H9 (cell line): ENCODE measurements around the gene ENKD1. TPM values are rescaled to one million over a fixed set of nuclear protein-coding genes. Genes with fewer than 3 reads are reported as not detected.

Experiments used
- DNase-seq: peaks from one replicate; pipeline ENCODE4 v3.0.0-alpha.2; 2017
- H2AFZ ChIP-seq: one replicate; pipeline ENCODE4 v1.6.1; 2013; ENCODE audit warnings: mild to moderate bottlenecking, low read length, control low read depth, moderate library complexity
- H2AK5ac ChIP-seq: 2 replicates; pipeline ENCODE4 v1.6.1; 2013; ENCODE audit warnings: low read length, control low read depth, mixed read lengths; ENCODE audit not compliant: insufficient read length
- H2BK120ac ChIP-seq: one replicate; pipeline ENCODE4 v1.6.1; 2013; ENCODE audit warnings: low read depth, mild to moderate bottlenecking, low read length, control low read depth, inconsistent platforms; ENCODE audit not compliant: poor library complexity, severe bottlenecking
- H2BK12ac ChIP-seq: 2 replicates; pipeline ENCODE4 v1.6.1; 2013; ENCODE audit warnings: low read length, control low read depth, mixed read lengths, low read depth; ENCODE audit not compliant: insufficient read length
- H2BK15ac ChIP-seq: 2 replicates; pipeline ENCODE4 v1.6.1; 2013; ENCODE audit warnings: low read depth, low read length, control low read depth
- H2BK20ac ChIP-seq: one replicate; pipeline ENCODE4 v1.6.1; 2013; ENCODE audit warnings: low read depth, mild to moderate bottlenecking, low read length, control low read depth, inconsistent platforms; ENCODE audit not compliant: poor library complexity, severe bottlenecking
- H2BK5ac ChIP-seq: 2 replicates; pipeline ENCODE4 v1.6.1; 2013; ENCODE audit warnings: low read length, control low read depth, mixed read lengths; ENCODE audit not compliant: insufficient read length
- H3K14ac ChIP-seq: 2 replicates; pipeline ENCODE4 v1.6.1; 2013; ENCODE audit warnings: low read length, control low read depth; ENCODE audit not compliant: insufficient read depth
- H3K18ac ChIP-seq: 2 replicates; pipeline ENCODE4 v1.6.1; 2013; ENCODE audit warnings: low read depth, mild to moderate bottlenecking, mixed read lengths, low read length, control low read depth; ENCODE audit not compliant: insufficient read length
- H3K23ac ChIP-seq: 2 replicates; pipeline ENCODE4 v1.6.1; 2013; ENCODE audit warnings: low read length, control low read depth, mixed read lengths, low read depth; ENCODE audit not compliant: insufficient read length
- H3K23me2 ChIP-seq: 2 replicates; pipeline ENCODE4 v1.6.1; 2013; ENCODE audit warnings: low read depth, mild to moderate bottlenecking, mixed read lengths, low read length, control low read depth; ENCODE audit not compliant: insufficient read length, poor library complexity, severe bottlenecking
- H3K27ac ChIP-seq: 2 replicates; pipeline ENCODE4 v1.5.1; 2013; ENCODE audit warnings: low read length, control low read depth, mixed read lengths, low read depth; ENCODE audit not compliant: insufficient read length
- H3K27me3 ChIP-seq: 2 replicates; pipeline ENCODE4 v1.6.1; 2013; ENCODE audit warnings: low read length, control low read depth, inconsistent platforms; ENCODE audit not compliant: insufficient read depth
- H3K4ac ChIP-seq: 2 replicates; pipeline ENCODE4 v1.6.1; 2013; ENCODE audit warnings: low read depth, mild to moderate bottlenecking, control low read depth, inconsistent platforms, low read length, moderate library complexity
- H3K4me1 ChIP-seq: 2 replicates; pipeline ENCODE4 v1.6.1; 2013; ENCODE audit warnings: low read length, control low read depth, inconsistent platforms; ENCODE audit not compliant: insufficient read depth
- H3K4me2 ChIP-seq: 2 replicates; pipeline ENCODE4 v1.6.1; 2013; ENCODE audit warnings: low read length, control low read depth, mixed read lengths; ENCODE audit not compliant: insufficient read length, insufficient read depth
- H3K56ac ChIP-seq: 2 replicates; pipeline ENCODE4 v1.6.1; 2013; ENCODE audit warnings: low read depth, mild to moderate bottlenecking, mixed read lengths, low read length, control low read depth; ENCODE audit not compliant: insufficient read length
- H3K79me1 ChIP-seq: 2 replicates; pipeline ENCODE4 v1.6.1; 2013; ENCODE audit warnings: low read depth, mild to moderate bottlenecking, moderate library complexity, low read length, control low read depth, inconsistent platforms; ENCODE audit not compliant: insufficient read depth, poor library complexity, severe bottlenecking
- H3K79me2 ChIP-seq: 2 replicates; pipeline ENCODE4 v1.6.1; 2013; ENCODE audit warnings: low read length, control low read depth, inconsistent platforms; ENCODE audit not compliant: insufficient read depth
- H3K9ac ChIP-seq: 2 replicates; pipeline ENCODE4 v1.6.1; 2013; ENCODE audit warnings: low read length, control low read depth, mixed read lengths; ENCODE audit not compliant: insufficient read length; ENCODE audit errors: extremely low read depth
- H3K9me3 ChIP-seq: one replicate; pipeline ENCODE4 v1.6.1; 2013; ENCODE audit warnings: low read depth, low read length, inconsistent platforms; ENCODE audit not compliant: control insufficient read depth
- H3T11ph ChIP-seq: one replicate; pipeline ENCODE4 v1.6.1; 2013; ENCODE audit warnings: mild to moderate bottlenecking, low read length, control low read depth, inconsistent platforms
- H4K20me1 ChIP-seq: one replicate; pipeline ENCODE4 v1.6.1; 2013; ENCODE audit not compliant: control insufficient read depth, insufficient read length, insufficient read depth
- H4K5ac ChIP-seq: 2 replicates; pipeline ENCODE4 v1.6.1; 2013; ENCODE audit warnings: low read depth, mild to moderate bottlenecking, mixed read lengths, low read length, control low read depth; ENCODE audit not compliant: insufficient read length
- H4K8ac ChIP-seq: replicated peaks from 2 replicates; pipeline ENCODE4 v1.6.1; 2013; ENCODE audit warnings: low read length, control low read depth, mixed read lengths, low read depth; ENCODE audit not compliant: insufficient read length
- H4K91ac ChIP-seq: 2 replicates; pipeline ENCODE4 v1.6.1; 2013; ENCODE audit warnings: low read depth, mild to moderate bottlenecking, moderate library complexity, mixed read lengths, low read length, control low read depth; ENCODE audit not compliant: insufficient read length
- H3K27ac Mint-ChIP-seq, 3 experiments: 2 replicates in 2 of 3; 3 replicates in 1 of 3; pipeline ENCODE4 v1.8.0; 2020 to 2021; ENCODE audit warnings: mixed read lengths in 3 of 3, mild to moderate bottlenecking in 1 of 3, moderate library complexity in 1 of 3
- H3K27me3 Mint-ChIP-seq: 2 replicates; pipeline ENCODE4 v1.8.0; 2021; ENCODE audit warnings: low read depth, mild to moderate bottlenecking, moderate library complexity, mixed read lengths
- H3K36me3 Mint-ChIP-seq, 3 experiments: 2 replicates in 2 of 3; 3 replicates in 1 of 3; pipeline ENCODE4 v1.8.0; 2020 to 2021; ENCODE audit warnings: low read depth in 3 of 3, mixed read lengths in 3 of 3; ENCODE audit not compliant: insufficient read depth in 1 of 3
- H3K4me1 Mint-ChIP-seq, 2 experiments: 2 replicates each; pipeline ENCODE4 v1.8.0; 2020; ENCODE audit warnings: mixed read lengths in 2 of 2
- H3K4me3 Mint-ChIP-seq, 2 experiments: 2 replicates in 1 of 2; 3 replicates in 1 of 2; pipeline ENCODE4 v1.8.0; 2020 to 2021; ENCODE audit warnings: mild to moderate bottlenecking in 2 of 2, mixed read lengths in 2 of 2, moderate library complexity in 1 of 2
- H3K9me3 Mint-ChIP-seq, 2 experiments: 2 replicates in 1 of 2; 3 replicates in 1 of 2; pipeline ENCODE4 v1.8.0; 2020; ENCODE audit warnings: mild to moderate bottlenecking in 2 of 2, mixed read lengths in 2 of 2, moderate library complexity in 1 of 2
- WGBS: extraction: QIAGEN DNeasy Blood & Tissue Kit; methylation state at CpG from one replicate; pipeline ENCODE4 v1.1.7; 2013; ENCODE audit warnings: missing lambda C conversion rate, low lambda C conversion rate, mixed read lengths; ENCODE audit not compliant: insufficient read length; ENCODE audit errors: extremely low coverage; 5-methylcytosine and 5-hydroxymethylcytosine counted together
- total RNA-seq: library from RNA; stranded (reverse); gene quantifications from 2 replicates; pipeline ENCODE4 v1.2.1, GENCODE V29; 2021
- TF ChIP-seq, protein P1 (sequence below): fragments of 200-600 bp; sonication (generic); conservative IDR thresholded peaks from 3 replicates; pipeline ENCODE4 v1.8.0; 2021; ENCODE audit warnings: antibody characterized with exemption, mild to moderate bottlenecking

ENKD1 gene
- total RNA-seq, 1 experiment from 2014 or later = 9.5 TPM

- H3K79me2 ChIP-seq = peaks cover 5% of the 10 kb centered on the region; the same call in 1 of the 2 replicates
- no peak overlapping the region for H4K5ac ChIP-seq
- no peak overlapping the region for H3K18ac ChIP-seq
- no peak overlapping the region for H2BK120ac ChIP-seq
- H2BK15ac ChIP-seq = no peak overlapping the region
- H3K36me3 Mint-ChIP-seq = peaks cover 2 to 7% (median 5%) of the 10 kb centered on the region in 3 experiments; a peak in 4 of 7 replicates
- H3K27me3 ChIP-seq = no peaks in the 10 kb centered on the region
- no peak overlapping the region for H4K91ac ChIP-seq
- no peak overlapping the region for H3K4me2 ChIP-seq
- WGBS = no CpG with 5 or more reads among the region's 2 CpGs
- H3K56ac ChIP-seq = no peak overlapping the region
- no peak overlapping the region for H3K4me3 Mint-ChIP-seq
- H2AFZ ChIP-seq = no peak overlapping the region
- H2BK5ac ChIP-seq = no peak overlapping the region
- no peak overlapping the region for H3T11ph ChIP-seq
- H3K4me1 Mint-ChIP-seq = peaks cover 14 to 19% of the 10 kb centered on the region in 2 experiments
- H3K27me3 Mint-ChIP-seq = no peaks in the 10 kb centered on the region
- no peaks in the 10 kb centered on the region for H4K20me1 ChIP-seq
- H2BK12ac ChIP-seq = no peak overlapping the region
- H3K27ac Mint-ChIP-seq = no peak overlapping the region; a peak in 1 of 7 replicates
- no peak overlapping the region for H3K27ac ChIP-seq
- H3K4me1 ChIP-seq = no peaks in the 10 kb centered on the region; the same call in 1 of the 2 replicates
- H3K9me3 Mint-ChIP-seq = no peaks in the 10 kb centered on the region; a peak in 1 of 5 replicates
- H3K23ac ChIP-seq = no peak overlapping the region
- H2BK20ac ChIP-seq = no peak overlapping the region
- H4K8ac ChIP-seq = no peak overlapping the region
- no peak overlapping the region for H3K9ac ChIP-seq
- no peak overlapping the region for H2AK5ac ChIP-seq
- no peak overlapping the region for H3K4ac ChIP-seq
- TF ChIP-seq, protein P1, sequence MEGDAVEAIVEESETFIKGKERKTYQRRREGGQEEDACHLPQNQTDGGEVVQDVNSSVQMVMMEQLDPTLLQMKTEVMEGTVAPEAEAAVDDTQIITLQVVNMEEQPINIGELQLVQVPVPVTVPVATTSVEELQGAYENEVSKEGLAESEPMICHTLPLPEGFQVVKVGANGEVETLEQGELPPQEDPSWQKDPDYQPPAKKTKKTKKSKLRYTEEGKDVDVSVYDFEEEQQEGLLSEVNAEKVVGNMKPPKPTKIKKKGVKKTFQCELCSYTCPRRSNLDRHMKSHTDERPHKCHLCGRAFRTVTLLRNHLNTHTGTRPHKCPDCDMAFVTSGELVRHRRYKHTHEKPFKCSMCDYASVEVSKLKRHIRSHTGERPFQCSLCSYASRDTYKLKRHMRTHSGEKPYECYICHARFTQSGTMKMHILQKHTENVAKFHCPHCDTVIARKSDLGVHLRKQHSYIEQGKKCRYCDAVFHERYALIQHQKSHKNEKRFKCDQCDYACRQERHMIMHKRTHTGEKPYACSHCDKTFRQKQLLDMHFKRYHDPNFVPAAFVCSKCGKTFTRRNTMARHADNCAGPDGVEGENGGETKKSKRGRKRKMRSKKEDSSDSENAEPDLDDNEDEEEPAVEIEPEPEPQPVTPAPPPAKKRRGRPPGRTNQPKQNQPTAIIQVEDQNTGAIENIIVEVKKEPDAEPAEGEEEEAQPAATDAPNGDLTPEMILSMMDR = no peak
- no peak overlapping the region for H3K14ac ChIP-seq
- H3K9me3 ChIP-seq = no peaks in the 10 kb centered on the region
- no peak for DNase-seq
- H3K23me2 ChIP-seq = no peaks in the 10 kb centered on the region
- H3K79me1 ChIP-seq = peaks cover 6% of the 10 kb centered on the region
Measured at GRCh38 chr16:67708368-67708771, 41.8 kb upstream of the ENKD1 start.
